ENCODE data around the gene PARD3B. TPM values are rescaled to one million over a fixed set of nuclear protein-coding genes. Genes with fewer than 3 reads are reported as not detected.

PARD3B gene
- total RNA-seq, 2 experiments from 2014 or later = 0.46 TPM; not detected in 1

DNA sequence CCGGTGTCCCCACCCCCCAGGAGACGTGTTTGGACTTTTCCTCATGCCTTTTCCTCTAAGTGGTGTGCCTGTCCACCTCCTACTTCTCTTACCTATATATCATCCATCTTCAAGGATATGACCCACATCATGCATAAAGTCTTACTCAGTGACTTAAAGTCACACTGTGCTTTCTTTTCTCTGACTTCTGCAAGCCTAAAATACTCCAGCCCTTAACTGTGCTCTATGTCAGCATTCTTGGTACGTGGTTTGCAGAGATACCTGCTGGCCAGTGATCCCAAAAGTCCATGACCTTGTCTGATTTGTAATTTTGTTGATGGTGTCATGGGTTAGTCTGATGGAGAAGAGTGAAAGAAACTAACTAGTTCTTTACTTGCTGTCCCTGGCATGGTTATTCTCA, 743.4 kb downstream of the PARD3B start:
- no peak for DNase-seq
- H3K27ac Mint-ChIP-seq = no peak overlapping the region
- intact Hi-C loops (cut with DNase I, micrococcal nuclease) = no loop called here
- peaks cover 2% of the 10 kb centered on the region for H3K9me3 Mint-ChIP-seq (ENCODE audit: low read depth)
- ATAC-seq = no peak
- POLR2A ChIA-PET = no interaction called here
- H3K4me3 Mint-ChIP-seq = no peak overlapping the region
- H3K4me1 Mint-ChIP-seq = peaks cover 3% of the 10 kb centered on the region
- no peaks in the 10 kb centered on the region for H3K36me3 Mint-ChIP-seq (ENCODE audit: low read depth)
- H3K27me3 Mint-ChIP-seq = no peaks in the 10 kb centered on the region
- CTCF ChIA-PET = no interaction called here

- Mint-ChIP-seq H3K27ac (no peak overlapping the region), H3K27me3 (no peaks in the 10 kb centered on the region)
Observed at GRCh38 chr2:205290299-205290698, 745.0 kb downstream of the PARD3B start.

DNA sequence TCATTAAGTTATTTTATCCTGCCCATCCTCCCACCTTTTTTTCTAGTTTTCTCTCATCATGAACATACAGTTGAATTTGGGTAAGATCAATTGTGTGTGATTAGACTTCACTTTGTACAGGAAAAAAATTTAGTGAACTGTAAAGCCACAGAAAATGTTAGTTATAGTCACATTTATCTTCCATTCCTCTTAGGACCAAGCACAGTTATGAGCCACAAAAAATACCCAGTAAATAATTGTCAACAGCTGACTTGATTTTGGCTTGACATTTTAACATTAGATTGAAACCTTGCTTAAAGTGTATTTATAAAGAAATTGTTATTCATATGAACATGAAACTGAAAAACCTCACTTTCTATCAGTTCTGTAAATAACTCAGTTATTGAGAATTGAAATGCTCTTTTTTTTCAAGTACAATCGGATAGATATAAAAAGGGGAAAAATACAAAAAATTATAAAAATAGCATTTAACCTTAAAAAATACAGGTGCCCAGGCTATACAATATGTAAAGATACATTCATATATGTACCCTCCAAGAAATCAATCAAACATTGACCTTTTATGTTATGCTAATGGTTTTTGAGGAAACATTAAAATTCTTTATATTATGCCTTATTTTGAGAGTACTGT, 747.5 kb downstream of the PARD3B start:
- no peak overlapping the region for H3K27ac Mint-ChIP-seq
- DNase-seq (no peak), ATAC-seq (no peak)
- H3K9me3 Mint-ChIP-seq (ENCODE audit: low read depth) = peaks cover 2% of the 10 kb centered on the region
- H3K4me3 Mint-ChIP-seq = no peak overlapping the region
- ChIA-PET CTCF (interaction anchor here (1.2 kb wide), 1 partner anchor 10 kb away, joined by 3 read pairs; no protein-coding TSS in a partner anchor), POLR2A (no interaction called here)
- H3K27me3 Mint-ChIP-seq = no peaks in the 10 kb centered on the region
- peaks cover 3% of the 10 kb centered on the region for H3K4me1 Mint-ChIP-seq
- intact Hi-C loops (cut with DNase I, micrococcal nuclease) = no loop called here
- no peaks in the 10 kb centered on the region for H3K36me3 Mint-ChIP-seq (ENCODE audit: low read depth)

More at GRCh38 chr2:205290299-205290698, 745.0 kb downstream of the PARD3B start:
- Mint-ChIP-seq H3K4me1 (peaks cover 3% of the 10 kb centered on the region), H3K36me3 (ENCODE audit: low read depth) (no peaks in the 10 kb centered on the region), H3K9me3 (ENCODE audit: low read depth) (peaks cover 2% of the 10 kb centered on the region), H3K4me3 (no peak overlapping the region)
- ChIA-PET CTCF (interaction anchor here (1.0 kb wide), 1 partner anchor 386 kb away, joined by 3 read pairs; no protein-coding TSS in a partner anchor), POLR2A (no interaction called here)
- no peak for ATAC-seq
- DNase-seq = no peak
- intact Hi-C loops (cut with DNase I, micrococcal nuclease) = no loop called here

DNA sequence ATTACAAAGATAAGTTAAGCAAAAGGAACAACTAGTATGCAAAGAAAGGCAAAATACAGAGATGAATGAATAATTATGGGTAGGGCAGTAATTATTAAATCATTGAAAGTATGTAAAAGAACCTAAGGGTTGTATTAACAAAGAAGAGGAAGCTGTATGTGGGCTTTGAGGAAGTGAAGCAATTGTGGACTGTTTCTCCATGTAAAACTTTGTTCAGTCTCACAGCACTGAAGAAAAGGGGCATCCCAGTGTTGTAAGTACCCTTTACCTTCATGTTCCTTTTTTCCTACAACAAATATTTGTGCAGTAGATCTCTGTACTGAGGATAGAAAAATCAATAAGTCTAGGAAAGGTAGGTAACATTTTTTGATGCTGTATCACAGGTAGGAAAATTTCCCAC, 748.3 kb downstream of the PARD3B start:
- no peaks in the 10 kb centered on the region for H3K36me3 Mint-ChIP-seq (ENCODE audit: low read depth)
- DNase-seq (no peak), ATAC-seq (no peak)
- peaks cover 3% of the 10 kb centered on the region for H3K4me1 Mint-ChIP-seq
- no peak overlapping the region for H3K27ac Mint-ChIP-seq
- H3K9me3 Mint-ChIP-seq (ENCODE audit: low read depth) = peaks cover 2% of the 10 kb centered on the region
- intact Hi-C loops (cut with DNase I, micrococcal nuclease) = no loop called here
- POLR2A ChIA-PET = no interaction called here
- no peaks in the 10 kb centered on the region for H3K27me3 Mint-ChIP-seq
- H3K4me3 Mint-ChIP-seq = no peak overlapping the region
- CTCF ChIA-PET = interaction anchor here (1.2 kb wide), 1 partner anchor 9 kb away, joined by 3 read pairs; no protein-coding TSS in a partner anchor

DNA sequence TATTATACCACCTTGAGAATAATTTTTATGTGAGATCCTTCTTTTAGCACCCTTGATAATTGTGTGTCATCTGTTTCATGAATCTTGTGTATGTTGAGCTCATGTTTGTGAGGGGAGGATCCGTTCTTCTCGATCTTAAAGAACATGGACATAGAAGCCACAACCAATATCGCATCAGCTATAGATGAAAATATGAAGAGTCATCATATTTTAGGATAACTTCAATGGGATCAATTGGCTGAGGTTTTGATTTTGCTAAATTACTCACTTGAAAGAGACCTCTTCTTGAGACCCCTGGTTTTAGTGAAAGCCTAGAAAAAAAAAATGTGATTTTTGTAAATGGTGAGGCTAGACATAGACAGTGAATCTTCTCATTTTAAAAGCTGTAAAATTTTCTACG, 751.7 kb downstream of the PARD3B start:
- H3K36me3 Mint-ChIP-seq (ENCODE audit: low read depth) = no peaks in the 10 kb centered on the region
- peaks cover 3% of the 10 kb centered on the region for H3K4me1 Mint-ChIP-seq
- no peak overlapping the region for H3K27ac Mint-ChIP-seq
- ChIA-PET CTCF (no interaction called here), POLR2A (interaction anchor here (0.5 kb wide), 1 partner anchor 47 kb away, joined by 3 read pairs; no protein-coding TSS in a partner anchor)
- H3K27me3 Mint-ChIP-seq = no peaks in the 10 kb centered on the region
- intact Hi-C loops (cut with DNase I, micrococcal nuclease) = no loop called here
- DNase-seq = no peak
- ATAC-seq = no peak
- H3K4me3 Mint-ChIP-seq = no peak overlapping the region
- no peaks in the 10 kb centered on the region for H3K9me3 Mint-ChIP-seq (ENCODE audit: low read depth)

- DNase-seq = no peak
- intact Hi-C loops (cut with DNase I, micrococcal nuclease) = no loop called here
- H3K36me3 Mint-ChIP-seq (ENCODE audit: low read depth) = no peaks in the 10 kb centered on the region
- no peak overlapping the region for H3K27ac Mint-ChIP-seq
- ChIA-PET CTCF (no interaction called here), POLR2A (interaction anchor here (0.5 kb wide), 1 partner anchor 47 kb away, joined by 3 read pairs; no protein-coding TSS in a partner anchor)
- ATAC-seq = no peak
- H3K27me3 Mint-ChIP-seq = no peaks in the 10 kb centered on the region
- H3K9me3 Mint-ChIP-seq (ENCODE audit: low read depth) = no peaks in the 10 kb centered on the region
- H3K4me1 Mint-ChIP-seq = peaks cover 3% of the 10 kb centered on the region
- no peak overlapping the region for H3K4me3 Mint-ChIP-seq
Observed at GRCh38 chr2:205297368-205297767, 752.1 kb downstream of the PARD3B start.

- no peak for DNase-seq
- no peaks in the 10 kb centered on the region for H3K4me1 Mint-ChIP-seq
- no peak overlapping the region for H3K27ac Mint-ChIP-seq
- no peaks in the 10 kb centered on the region for H3K36me3 Mint-ChIP-seq (ENCODE audit: low read depth)
- H3K4me3 Mint-ChIP-seq = no peak overlapping the region
- ATAC-seq = no peak
- POLR2A ChIA-PET = no interaction called here
- no peaks in the 10 kb centered on the region for H3K9me3 Mint-ChIP-seq (ENCODE audit: low read depth)
- intact Hi-C loops (cut with DNase I, micrococcal nuclease) = no loop called here
- CTCF ChIA-PET = no interaction called here
- no peaks in the 10 kb centered on the region for H3K27me3 Mint-ChIP-seq
Observed at GRCh38 chr2:205297846-205298245, 752.6 kb downstream of the PARD3B start.

- H3K4me1 Mint-ChIP-seq = peaks cover 3% of the 10 kb centered on the region
- CTCF ChIA-PET = no interaction called here
- intact Hi-C loops (cut with DNase I, micrococcal nuclease) = loop anchor here in 1 of 2 experiments (10.0 kb wide), 1 partner anchor 286 kb away; no protein-coding TSS in a partner anchor
- ATAC-seq (no peak), DNase-seq (no peak)
- no peak overlapping the region for H3K27ac Mint-ChIP-seq
- H3K9me3 Mint-ChIP-seq (ENCODE audit: low read depth) = peaks cover 2% of the 10 kb centered on the region
- H3K27me3 Mint-ChIP-seq = no peaks in the 10 kb centered on the region
- POLR2A ChIA-PET = no interaction called here
- H3K4me3 Mint-ChIP-seq = no peak overlapping the region
- no peaks in the 10 kb centered on the region for H3K36me3 Mint-ChIP-seq (ENCODE audit: low read depth)
Observed at GRCh38 chr2:205311201-205311600, 765.9 kb downstream of the PARD3B start.

DNA sequence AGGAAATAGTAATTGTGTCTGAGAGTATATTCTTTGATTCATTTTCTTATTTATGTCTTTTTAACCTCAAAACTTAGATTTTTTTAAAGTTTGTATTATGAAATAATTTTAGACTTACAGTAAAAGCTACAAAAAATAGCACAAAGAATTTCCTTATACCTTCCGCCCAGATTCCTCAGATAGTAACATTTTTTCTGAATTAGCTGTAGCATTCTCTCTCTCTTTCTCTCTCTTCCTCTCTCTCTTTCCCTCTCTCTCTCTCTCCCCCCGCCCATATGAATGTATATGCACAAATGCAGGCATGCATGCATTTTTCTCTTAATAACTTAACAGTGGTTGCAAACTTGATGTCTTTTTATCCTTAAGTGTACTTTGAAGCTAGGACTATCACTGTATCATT, 776.0 kb downstream of the PARD3B start:
- intact Hi-C loops (cut with DNase I, micrococcal nuclease) = no loop called here
- no peaks in the 10 kb centered on the region for H3K36me3 Mint-ChIP-seq (ENCODE audit: low read depth)
- no peak for DNase-seq
- ChIA-PET CTCF (no interaction called here), POLR2A (no interaction called here)
- H3K9me3 Mint-ChIP-seq (ENCODE audit: low read depth) = peaks cover 4% of the 10 kb centered on the region
- no peak for ATAC-seq
- no peak overlapping the region for H3K4me3 Mint-ChIP-seq
- H3K27ac Mint-ChIP-seq = no peak overlapping the region
- H3K27me3 Mint-ChIP-seq = peaks cover 3% of the 10 kb centered on the region
- no peaks in the 10 kb centered on the region for H3K4me1 Mint-ChIP-seq

DNA sequence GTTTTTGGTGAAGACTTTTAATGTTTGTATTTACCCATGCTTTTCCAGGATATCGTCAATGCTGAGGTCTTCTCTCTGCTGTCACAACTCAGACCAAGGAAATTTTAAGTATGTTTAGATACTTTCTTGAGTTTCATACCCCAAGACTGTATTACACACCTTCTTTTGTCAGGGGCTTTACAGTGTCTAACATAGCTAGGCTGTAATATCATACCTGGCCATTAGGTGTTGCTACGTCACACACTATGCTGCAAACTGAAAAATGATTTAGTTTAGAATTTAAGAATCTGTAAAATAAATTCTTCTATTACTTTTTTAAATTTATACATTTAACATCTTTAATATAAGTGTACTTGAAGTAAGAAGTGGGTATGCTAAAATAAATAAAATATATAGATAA, 778.7 kb downstream of the PARD3B start:
- ATAC-seq (no peak), DNase-seq (no peak)
- peaks cover 3% of the 10 kb centered on the region for H3K27me3 Mint-ChIP-seq
- H3K9me3 Mint-ChIP-seq (ENCODE audit: low read depth) = peaks cover 4% of the 10 kb centered on the region
- no peak overlapping the region for H3K4me3 Mint-ChIP-seq
- no peaks in the 10 kb centered on the region for H3K4me1 Mint-ChIP-seq
- ChIA-PET POLR2A (no interaction called here), CTCF (interaction anchor here (0.6 to 2.9 kb wide), 4 partner anchors 19 to 362 kb away, joined by 3 to 16 read pairs (median 4); no protein-coding TSS in a partner anchor)
- intact Hi-C loops (cut with DNase I, micrococcal nuclease) = loop anchor here (1.0 to 2.0 kb wide), 3 partner anchors 352 to 356 kb away; no protein-coding TSS in a partner anchor
- no peak overlapping the region for H3K27ac Mint-ChIP-seq
- no peaks in the 10 kb centered on the region for H3K36me3 Mint-ChIP-seq (ENCODE audit: low read depth)

DNA sequence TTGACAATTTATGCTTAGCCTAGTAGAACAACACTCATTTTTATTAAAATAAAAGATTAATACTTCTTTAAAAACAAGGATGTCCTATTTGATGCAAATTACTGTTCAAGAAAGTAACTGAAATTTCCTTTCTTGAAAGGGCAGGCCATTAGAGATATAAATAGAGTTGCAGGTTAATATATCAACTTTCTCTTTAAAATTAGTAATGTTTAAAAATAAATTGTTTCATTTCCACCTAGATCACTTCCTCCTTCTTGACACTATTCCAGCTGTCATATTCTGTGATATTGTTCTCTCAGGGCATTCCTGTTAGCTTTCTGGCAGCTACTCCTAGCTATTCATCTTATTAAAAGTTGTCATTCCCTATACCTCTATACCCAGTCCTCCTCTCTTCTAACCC, 779.1 kb downstream of the PARD3B start:
- no peak for DNase-seq
- H3K9me3 Mint-ChIP-seq (ENCODE audit: low read depth) = peaks cover 4% of the 10 kb centered on the region
- intact Hi-C loops (cut with DNase I, micrococcal nuclease) = loop anchor here in 1 of 2 experiments (1.0 kb wide), 1 partner anchor 356 kb away; no protein-coding TSS in a partner anchor
- POLR2A ChIA-PET = no interaction called here
- peaks cover 3% of the 10 kb centered on the region for H3K27me3 Mint-ChIP-seq
- no peaks in the 10 kb centered on the region for H3K4me1 Mint-ChIP-seq
- no peaks in the 10 kb centered on the region for H3K36me3 Mint-ChIP-seq (ENCODE audit: low read depth)
- CTCF ChIA-PET = interaction anchor here (0.6 to 2.9 kb wide), 3 partner anchors 25 to 362 kb away, joined by 3 to 16 read pairs (median 4); no protein-coding TSS in a partner anchor
- no peak overlapping the region for H3K27ac Mint-ChIP-seq
- no peak for ATAC-seq
- H3K4me3 Mint-ChIP-seq = no peak overlapping the region

GRCh38 chr2:205333351-205333750, 788.1 kb downstream of the PARD3B start:
- H3K36me3 Mint-ChIP-seq (ENCODE audit: low read depth) = no peaks in the 10 kb centered on the region
- DNase-seq (no peak), ATAC-seq (no peak)
- ChIA-PET POLR2A (no interaction called here), CTCF (interaction anchor here (0.6 kb wide), 1 partner anchor 72 kb away, joined by 3 read pairs; no protein-coding TSS in a partner anchor)
- no peaks in the 10 kb centered on the region for H3K4me1 Mint-ChIP-seq
- peaks cover 8% of the 10 kb centered on the region for H3K9me3 Mint-ChIP-seq (ENCODE audit: low read depth)
- no peaks in the 10 kb centered on the region for H3K27me3 Mint-ChIP-seq
- no peak overlapping the region for H3K27ac Mint-ChIP-seq
- no peak overlapping the region for H3K4me3 Mint-ChIP-seq
- intact Hi-C loops (cut with DNase I, micrococcal nuclease) = no loop called here

All from activated CD4-positive, alpha-beta T cell treated with anti-CD3 and anti-CD28 coated beads for 36 hours (primary cell).